ENCODE measurements around the gene AP2B1. TPM values are rescaled to one million over a fixed set of nuclear protein-coding genes. Genes with fewer than 3 reads are reported as not detected.

Gene AP2B1
- total RNA-seq, 1 donor from 2014 or later = 187 TPM

- Mint-ChIP-seq H3K4me3 (ENCODE audit: unreplicated experiment) (no peak overlapping the region), H3K9me3 (ENCODE audit: low read depth) (no peaks in the 10 kb centered on the region), H3K4me1 (ENCODE audit: low read depth) (peaks cover 27% of the 10 kb centered on the region), H3K27me3 (ENCODE audit: low read depth) (no peaks in the 10 kb centered on the region), H3K36me3 (ENCODE audit: low read depth) (no peaks in the 10 kb centered on the region), H3K27ac (ENCODE audit: unreplicated experiment) (no peak overlapping the region)
- peak; percentile 65 for TF ChIP-seq CTCF (IDR thresholded peaks at IDR 0.05)
- no peak for DNase-seq (ENCODE audit: low spot score)
Measured at GRCh38 chr17:35769895-35770486, 182.9 kb downstream of the AP2B1 start.

GRCh38 chr17:35773129-35773528, 186.0 kb downstream of the AP2B1 start:
- no peak for TF ChIP-seq CTCF (IDR thresholded peaks at IDR 0.05)
- Mint-ChIP-seq H3K27ac (ENCODE audit: unreplicated experiment) (peak overlapping the region; percentile 97), H3K9me3 (ENCODE audit: low read depth) (no peaks in the 10 kb centered on the region), H3K36me3 (ENCODE audit: low read depth) (no peaks in the 10 kb centered on the region), H3K4me3 (ENCODE audit: unreplicated experiment) (no peak overlapping the region), H3K4me1 (ENCODE audit: low read depth) (peaks cover 36% of the 10 kb centered on the region), H3K27me3 (ENCODE audit: low read depth) (no peaks in the 10 kb centered on the region)
- no peak for DNase-seq (ENCODE audit: low spot score)

GRCh38 chr17:35773679-35774425, 186.7 kb downstream of the AP2B1 start:
- Mint-ChIP-seq H3K4me3 (ENCODE audit: unreplicated experiment) (no peak overlapping the region), H3K4me1 (ENCODE audit: low read depth) (peaks cover 43% of the 10 kb centered on the region), H3K27me3 (ENCODE audit: low read depth) (no peaks in the 10 kb centered on the region), H3K9me3 (ENCODE audit: low read depth) (no peaks in the 10 kb centered on the region), H3K36me3 (ENCODE audit: low read depth) (no peaks in the 10 kb centered on the region), H3K27ac (ENCODE audit: unreplicated experiment) (peak overlapping the region; percentile 97)
- DNase-seq (ENCODE audit: low spot score) = no peak
- no peak for TF ChIP-seq CTCF (IDR thresholded peaks at IDR 0.05)

- DNase-seq (ENCODE audit: low spot score) = no peak
- H3K4me1 Mint-ChIP-seq (ENCODE audit: low read depth) = peaks cover 45% of the 10 kb centered on the region
- TF ChIP-seq CTCF (IDR thresholded peaks at IDR 0.05) = no peak
- peak overlapping the region; percentile 7 for H3K4me3 Mint-ChIP-seq (ENCODE audit: unreplicated experiment)
- no peaks in the 10 kb centered on the region for H3K27me3 Mint-ChIP-seq (ENCODE audit: low read depth)
- no peaks in the 10 kb centered on the region for H3K36me3 Mint-ChIP-seq (ENCODE audit: low read depth)
- H3K9me3 Mint-ChIP-seq (ENCODE audit: low read depth) = no peaks in the 10 kb centered on the region
- H3K27ac Mint-ChIP-seq (ENCODE audit: unreplicated experiment) = peak overlapping the region; percentile 97
Measured at GRCh38 chr17:35774499-35774898, 187.4 kb downstream of the AP2B1 start.

GRCh38 chr17:35775039-35775438, 187.9 kb downstream of the AP2B1 start:
- peak overlapping the region; percentile 97 for H3K27ac Mint-ChIP-seq (ENCODE audit: unreplicated experiment)
- peaks cover 45% of the 10 kb centered on the region for H3K4me1 Mint-ChIP-seq (ENCODE audit: low read depth)
- no peaks in the 10 kb centered on the region for H3K27me3 Mint-ChIP-seq (ENCODE audit: low read depth)
- H3K9me3 Mint-ChIP-seq (ENCODE audit: low read depth) = no peaks in the 10 kb centered on the region
- TF ChIP-seq CTCF (IDR thresholded peaks at IDR 0.05) = no peak
- no peaks in the 10 kb centered on the region for H3K36me3 Mint-ChIP-seq (ENCODE audit: low read depth)
- no peak for DNase-seq (ENCODE audit: low spot score)
- H3K4me3 Mint-ChIP-seq (ENCODE audit: unreplicated experiment) = peak overlapping the region; percentile 7
